Loucy (cell line): ENCODE data around the gene ADCY7.

ENCODE experiments used
- H2AFZ ChIP-seq: fragments of 200-600 bp; sonication (generic); 2 replicates; pipeline ENCODE4 v1.6.0; 2016; ENCODE audit warnings: antibody characterized with exemption, mild to moderate bottlenecking, low read length, moderate library complexity
- H3F3A ChIP-seq: fragments of 200-600 bp; 2 replicates; pipeline ENCODE4 v1.6.0; 2016; ENCODE audit warnings: antibody characterized with exemption, low read depth, mild to moderate bottlenecking
- H3K27me3 ChIP-seq: fragments of 200-600 bp; sonication (generic); 2 replicates; pipeline ENCODE4 v1.6.1; 2014; ENCODE audit warnings: low read length, mild to moderate bottlenecking; ENCODE audit not compliant: insufficient read depth, poor library complexity, severe bottlenecking
- H3K36me3 ChIP-seq: fragments of 200-600 bp; sonication (generic); 2 replicates; pipeline ENCODE4 v1.6.1; 2016; ENCODE audit warnings: low read length; ENCODE audit not compliant: insufficient read depth
- H3K4me1 ChIP-seq: fragments of 200-600 bp; sonication (generic); 2 replicates; pipeline ENCODE4 v1.5.1; 2014; ENCODE audit warnings: low read length, mild to moderate bottlenecking; ENCODE audit not compliant: insufficient read depth, poor library complexity, severe bottlenecking
- H3K4me2 ChIP-seq: fragments of 200-600 bp; sonication (generic); 2 replicates; pipeline ENCODE4 v1.6.0; 2014; ENCODE audit warnings: antibody characterized with exemption, low read length, low read depth, mild to moderate bottlenecking; ENCODE audit not compliant: poor library complexity, severe bottlenecking
- H3K4me3 ChIP-seq: fragments of 200-600 bp; sonication (generic); 2 replicates; pipeline ENCODE4 v1.5.1; 2014; ENCODE audit warnings: low read length, mild to moderate bottlenecking, mixed read lengths; ENCODE audit not compliant: poor library complexity, severe bottlenecking
- H3K79me2 ChIP-seq: fragments of 200-600 bp; sonication (generic); 2 replicates; pipeline ENCODE4 v1.6.1; 2014; ENCODE audit warnings: low read length; ENCODE audit not compliant: insufficient read depth
- H3K9ac ChIP-seq: fragments of 200-600 bp; sonication (generic); 2 replicates; pipeline ENCODE4 v1.6.0; 2014; ENCODE audit warnings: mild to moderate bottlenecking, low read depth, low read length, moderate library complexity; ENCODE audit not compliant: poor library complexity, severe bottlenecking
- H3K9me2 ChIP-seq: fragments of 200-600 bp; sonication (generic); replicated peaks from 2 replicates; pipeline ENCODE4 v1.6.1; 2016; ENCODE audit warnings: low read depth, low read length, mixed read lengths
- H3K9me3 ChIP-seq: fragments of 200-600 bp; sonication (generic); 2 replicates; pipeline ENCODE4 v1.6.1; 2014; ENCODE audit warnings: mild to moderate bottlenecking, antibody characterized with exemption, low read length, low read depth; ENCODE audit not compliant: insufficient read depth
- H4K20me1 ChIP-seq: fragments of 200-600 bp; sonication (generic); 2 replicates; pipeline ENCODE4 v1.6.0; 2014; ENCODE audit warnings: antibody characterized with exemption, low read length, mild to moderate bottlenecking; ENCODE audit not compliant: insufficient read depth, poor library complexity, severe bottlenecking
- EZH2phosphoT487 ChIP-seq: fragments of 200-600 bp; IDR thresholded peaks from 2 replicates; pipeline ENCODE4 v1.6.1; 2018; ENCODE audit warnings: antibody characterized with exemption, mild to moderate bottlenecking, moderate library complexity, borderline replicate concordance
- TF ChIP-seq, protein P1 (sequence below): fragments of 200-600 bp; sonication (generic); conservative IDR thresholded peaks from 2 replicates; pipeline ENCODE4 v1.5.1; 2014; ENCODE audit warnings: mild to moderate bottlenecking, antibody characterized with exemption, low read length

ADCY7 gene

DNA sequence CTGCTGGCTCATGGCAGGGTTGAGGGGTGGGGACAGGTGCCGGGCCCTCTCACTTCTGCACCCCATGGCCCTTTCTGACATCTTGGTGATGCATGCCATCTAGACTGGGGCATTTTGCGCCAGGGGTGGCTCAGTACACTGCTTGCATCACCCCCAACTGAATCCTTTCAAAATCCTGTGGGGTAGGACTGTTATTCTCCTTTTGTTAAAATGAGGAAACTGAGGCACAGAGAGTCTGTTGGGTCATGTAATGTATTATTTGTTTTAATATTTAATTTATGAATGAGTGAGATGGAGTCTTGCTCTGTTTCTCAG is 9.9 kb downstream of the ADCY7 start:
- peaks cover 97% of the 10 kb centered on the region for H3K79me2 ChIP-seq
- no peaks in the 10 kb centered on the region for H3K9me2 ChIP-seq
- no peaks in the 10 kb centered on the region; the same call in 1 of the 2 replicates for H3F3A ChIP-seq
- H4K20me1 ChIP-seq: peaks cover 4% of the 10 kb centered on the region
- no peak overlapping the region for H2AFZ ChIP-seq
- no peaks in the 10 kb centered on the region for H3K36me3 ChIP-seq
- no peak overlapping the region for H3K4me2 ChIP-seq
- no peaks in the 10 kb centered on the region for H3K9me3 ChIP-seq
- H3K4me1 ChIP-seq: peaks cover 88% of the 10 kb centered on the region
- H3K9ac ChIP-seq: peak overlapping the region; percentile 86
- no peak for TF ChIP-seq EZH2phosphoT487
- TF ChIP-seq, protein P1, sequence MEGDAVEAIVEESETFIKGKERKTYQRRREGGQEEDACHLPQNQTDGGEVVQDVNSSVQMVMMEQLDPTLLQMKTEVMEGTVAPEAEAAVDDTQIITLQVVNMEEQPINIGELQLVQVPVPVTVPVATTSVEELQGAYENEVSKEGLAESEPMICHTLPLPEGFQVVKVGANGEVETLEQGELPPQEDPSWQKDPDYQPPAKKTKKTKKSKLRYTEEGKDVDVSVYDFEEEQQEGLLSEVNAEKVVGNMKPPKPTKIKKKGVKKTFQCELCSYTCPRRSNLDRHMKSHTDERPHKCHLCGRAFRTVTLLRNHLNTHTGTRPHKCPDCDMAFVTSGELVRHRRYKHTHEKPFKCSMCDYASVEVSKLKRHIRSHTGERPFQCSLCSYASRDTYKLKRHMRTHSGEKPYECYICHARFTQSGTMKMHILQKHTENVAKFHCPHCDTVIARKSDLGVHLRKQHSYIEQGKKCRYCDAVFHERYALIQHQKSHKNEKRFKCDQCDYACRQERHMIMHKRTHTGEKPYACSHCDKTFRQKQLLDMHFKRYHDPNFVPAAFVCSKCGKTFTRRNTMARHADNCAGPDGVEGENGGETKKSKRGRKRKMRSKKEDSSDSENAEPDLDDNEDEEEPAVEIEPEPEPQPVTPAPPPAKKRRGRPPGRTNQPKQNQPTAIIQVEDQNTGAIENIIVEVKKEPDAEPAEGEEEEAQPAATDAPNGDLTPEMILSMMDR: no peak
- no peaks in the 10 kb centered on the region for H3K27me3 ChIP-seq
- H3K4me3 ChIP-seq: no peak overlapping the region

DNA sequence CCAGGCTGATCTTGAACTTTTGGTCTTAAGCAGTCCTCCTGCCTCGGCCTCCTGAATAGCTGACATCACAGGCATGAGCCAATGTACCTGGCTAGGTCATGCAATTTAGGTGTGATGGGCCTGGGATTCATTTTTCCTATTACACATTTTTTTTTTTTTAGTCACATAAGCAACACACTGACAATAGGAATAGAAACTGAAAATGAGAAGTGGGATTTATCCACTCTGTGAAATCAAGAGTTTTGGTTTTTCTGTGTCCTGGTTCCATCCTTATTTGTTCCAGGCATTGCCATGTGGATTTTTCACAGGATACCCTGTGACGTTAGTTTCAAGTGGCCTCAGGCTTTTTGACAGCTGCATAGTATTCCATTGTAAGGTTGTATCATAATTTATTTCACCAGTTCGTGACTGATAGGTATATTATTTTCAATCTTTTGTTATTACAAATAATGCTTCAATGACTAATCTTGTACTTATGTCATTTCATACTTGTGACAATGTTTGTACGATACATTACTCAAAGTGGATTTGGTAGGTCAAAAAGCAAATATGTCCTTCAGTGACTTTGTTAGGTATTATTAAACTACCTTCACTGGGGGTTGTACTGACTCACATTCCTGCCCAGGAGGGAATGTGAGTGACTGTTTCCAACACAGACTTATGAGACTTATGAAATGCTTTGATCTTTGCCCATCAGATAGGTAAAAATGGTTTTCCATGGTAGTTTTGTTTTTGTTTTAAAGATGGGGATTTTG is 10.6 kb downstream of the ADCY7 start:
- H3K4me1 ChIP-seq: peaks cover 88% of the 10 kb centered on the region

DNA sequence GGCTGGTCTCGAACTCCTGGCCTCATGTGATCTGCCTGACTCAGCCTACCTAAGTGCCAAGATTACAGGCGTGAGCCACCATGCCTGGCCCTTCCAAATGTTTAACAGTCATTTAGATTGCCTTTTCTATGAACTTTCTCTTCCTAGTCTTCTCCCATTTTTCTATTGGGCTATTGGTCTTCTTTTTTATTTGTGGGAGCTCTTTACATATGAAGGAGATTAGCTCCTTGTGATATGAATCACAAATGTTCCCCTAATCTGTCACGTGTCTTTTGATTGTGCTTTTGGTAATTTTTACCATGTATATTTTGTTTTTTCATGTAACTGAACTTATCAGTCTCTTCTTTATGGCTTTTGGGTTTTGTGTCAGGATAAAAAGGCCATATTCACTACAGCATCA is 11.9 kb downstream of the ADCY7 start:
- H3K9ac ChIP-seq: no peak overlapping the region
- no peak overlapping the region for H2AFZ ChIP-seq
- peaks cover 87% of the 10 kb centered on the region for H3K4me1 ChIP-seq
- no peak overlapping the region for H3K4me3 ChIP-seq
- peaks cover 93% of the 10 kb centered on the region for H3K79me2 ChIP-seq
- peak overlapping the region; percentile 49 for H3K4me2 ChIP-seq
- peaks cover 4% of the 10 kb centered on the region for H4K20me1 ChIP-seq
- H3K9me2 ChIP-seq: no peaks in the 10 kb centered on the region
- H3K36me3 ChIP-seq: no peaks in the 10 kb centered on the region
- TF ChIP-seq, protein P1: no peak
- TF ChIP-seq EZH2phosphoT487: no peak
- no peaks in the 10 kb centered on the region for H3K27me3 ChIP-seq
- H3F3A ChIP-seq: no peaks in the 10 kb centered on the region; the same call in 1 of the 2 replicates
- H3K9me3 ChIP-seq: no peaks in the 10 kb centered on the region

More for the DNA sequence above, 10.6 kb downstream of the ADCY7 start:
- Histone ChIP-seq H3K9ac (no peak overlapping the region), H3K4me2 (peak overlapping the region; percentile 49), H3K36me3 (no peaks in the 10 kb centered on the region), H4K20me1 (peaks cover 4% of the 10 kb centered on the region), H2AFZ (no peak overlapping the region), H3K9me3 (no peaks in the 10 kb centered on the region), H3K9me2 (no peaks in the 10 kb centered on the region), H3K4me3 (no peak overlapping the region), H3F3A (no peaks in the 10 kb centered on the region; the same call in 1 of the 2 replicates), H3K27me3 (no peaks in the 10 kb centered on the region), H3K79me2 (peaks cover 94% of the 10 kb centered on the region)
- TF ChIP-seq, protein P1: no peak
- no peak for TF ChIP-seq EZH2phosphoT487
